Neural cell (in vitro differentiated cells): ENCODE data around the gene RAB11FIP5. TPM values are rescaled to one million over a fixed set of nuclear protein-coding genes. Genes with fewer than 3 reads are reported as not detected.

Experiments used
- H2AFZ ChIP-seq: fragments of 200-600, 300-800 bp; sonication (generic), shearing (Covaris generic); 2 replicates; pipeline ENCODE4 v1.6.0; 2014; ENCODE audit warnings: low read depth, mild to moderate bottlenecking, antibody characterized with exemption, low read length, moderate library complexity
- H3F3A ChIP-seq: fragments of 200-600 bp; shearing (Covaris generic); 2 replicates; pipeline ENCODE4 v1.6.1; 2016; ENCODE audit warnings: mild to moderate bottlenecking, moderate library complexity, mixed read lengths, antibody characterized with exemption, low read length; ENCODE audit not compliant: insufficient read depth, poor library complexity, severe bottlenecking
- H3K27ac ChIP-seq: fragments of 200-600, 300-800 bp; sonication (generic), shearing (Covaris generic); 2 replicates; pipeline ENCODE4 v1.5.1; 2014; ENCODE audit warnings: mild to moderate bottlenecking, low read length, moderate library complexity
- H3K27me3 ChIP-seq: fragments of 300-800, 200-600 bp; sonication (generic), shearing (Covaris generic); 2 replicates; pipeline ENCODE4 v1.6.0; 2014; ENCODE audit warnings: mild to moderate bottlenecking, low read depth, low read length, moderate library complexity; ENCODE audit not compliant: insufficient read depth
- H3K36me3 ChIP-seq: fragments of 300-800, 200-600 bp; sonication (generic), shearing (Covaris generic); 2 replicates; pipeline ENCODE4 v1.5.1; 2014; ENCODE audit warnings: mild to moderate bottlenecking, antibody characterized with exemption, low read length, moderate library complexity; ENCODE audit not compliant: insufficient read depth
- H3K4me2 ChIP-seq: fragments of 300-800, 200-600 bp; sonication (generic), shearing (Covaris generic); 2 replicates; pipeline ENCODE4 v1.6.0; 2014; ENCODE audit warnings: mild to moderate bottlenecking, low read length
- H3K4me3 ChIP-seq: fragments of 300-800, 200-600 bp; sonication (generic), shearing (Covaris generic); 2 replicates; pipeline ENCODE4 v1.5.1; 2014; ENCODE audit warnings: mild to moderate bottlenecking, low read length, moderate library complexity
- H3K79me2 ChIP-seq: fragments of 200-600 bp; shearing (Covaris generic); replicated peaks from 2 replicates; pipeline ENCODE4 v1.6.0; 2014; ENCODE audit warnings: mild to moderate bottlenecking, low read length, moderate library complexity; ENCODE audit not compliant: insufficient read depth
- H3K9ac ChIP-seq: fragments of 300-800, 200-600 bp; sonication (generic), shearing (Covaris generic); 2 replicates; pipeline ENCODE4 v1.6.1; 2016; ENCODE audit warnings: mild to moderate bottlenecking, low read length, mixed read lengths
- H3K9me2 ChIP-seq: fragments of 200-600 bp; shearing (Covaris generic); 2 replicates; pipeline ENCODE4 v1.6.1; 2016; ENCODE audit warnings: mild to moderate bottlenecking, low read length, mixed read lengths; ENCODE audit not compliant: insufficient read depth
- H3K9me3 ChIP-seq: fragments of 200-600, 300-800 bp; sonication (generic), shearing (Covaris generic); 2 replicates; pipeline ENCODE4 v1.6.1; 2016; ENCODE audit warnings: mild to moderate bottlenecking, mixed run types, low read length, moderate library complexity, mixed read lengths
- H4K20me1 ChIP-seq: fragments of 200-600 bp; shearing (Covaris generic); 2 replicates; pipeline ENCODE4 v1.6.1; 2016; ENCODE audit warnings: mild to moderate bottlenecking, mixed run types; ENCODE audit not compliant: insufficient read depth
- EP300 ChIP-seq: fragments of 450-650 bp; conservative IDR thresholded peaks from 2 replicates; pipeline ENCODE4 v1.6.1; 2014; ENCODE audit warnings: antibody characterized with exemption, mild to moderate bottlenecking, moderate library complexity; ENCODE audit not compliant: poor library complexity, severe bottlenecking
- EZH2 ChIP-seq: fragments of 200-600, 300-800 bp; shearing (Covaris generic), sonication (generic); IDR thresholded peaks from 2 replicates; pipeline ENCODE4 v1.6.1; 2014; ENCODE audit warnings: antibody characterized with exemption, low read length, borderline replicate concordance, mild to moderate bottlenecking; ENCODE audit not compliant: insufficient read depth, poor library complexity, severe bottlenecking
- MXI1 ChIP-seq: fragments of 450-650 bp; conservative IDR thresholded peaks from 2 replicates; pipeline ENCODE4 v1.6.1; 2014; ENCODE audit warnings: antibody characterized with exemption, mild to moderate bottlenecking; ENCODE audit not compliant: poor library complexity, severe bottlenecking
- POLR2AphosphoS5 ChIP-seq: IDR thresholded peaks from 2 replicates; pipeline ENCODE4 v1.6.1; 2012
- REST ChIP-seq: IDR thresholded peaks from 2 replicates; pipeline ENCODE4 v1.6.1; 2012; ENCODE audit warnings: borderline replicate concordance
- SMC3 ChIP-seq: fragments of 450-650 bp; conservative IDR thresholded peaks from 2 replicates; pipeline ENCODE4 v1.6.1; 2014; ENCODE audit warnings: antibody characterized with exemption, mild to moderate bottlenecking, moderate library complexity; ENCODE audit not compliant: poor library complexity
- TAF1 ChIP-seq: IDR thresholded peaks from 2 replicates; pipeline ENCODE4 v1.6.1; 2012; ENCODE audit warnings: low read depth
- polyA plus RNA-seq: library from polyadenylated mRNA; depleted of rRNA; stranded (reverse); fragments of >200 nt; gene quantifications from 2 replicates; pipeline ENCODE4 v1.2.3, GENCODE V29; 2014
- TF ChIP-seq, protein P1 (sequence below): fragments of 450-650 bp; IDR thresholded peaks from 2 replicates; pipeline ENCODE4 v1.5.1; 2014; ENCODE audit warnings: antibody characterized with exemption, mild to moderate bottlenecking, moderate library complexity; ENCODE audit not compliant: poor library complexity, severe bottlenecking

The RAB11FIP5 gene
- polyA plus RNA-seq, 1 donor from 2014 or later, result 2.6 TPM

DNA sequence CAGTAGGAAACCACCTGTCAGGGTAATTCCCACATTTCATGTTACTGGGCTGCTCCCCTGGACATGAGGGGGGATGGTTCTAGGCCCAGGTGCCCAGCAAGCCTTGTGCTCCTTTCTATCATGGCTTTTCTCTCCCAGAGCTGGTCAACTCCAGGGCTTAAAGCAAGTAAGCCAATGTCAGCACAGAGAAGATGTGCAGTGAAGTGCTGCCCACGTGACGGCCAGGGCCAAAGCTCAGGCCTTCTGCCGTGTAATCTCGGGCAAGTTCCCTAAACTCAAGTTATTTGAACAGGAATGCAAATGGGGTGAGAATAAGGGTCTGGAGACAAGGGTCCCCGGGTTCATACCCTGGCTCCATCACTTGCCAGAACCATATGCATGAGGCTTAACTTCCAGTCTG lies 57.8 kb downstream of the RAB11FIP5 start:
- Histone ChIP-seq H4K20me1 (no peaks in the 10 kb centered on the region), H3K27ac (no peak overlapping the region), H3K9ac (no peak overlapping the region), H3K27me3 (no peaks in the 10 kb centered on the region), H2AFZ (no peak overlapping the region), H3K4me2 (no peak overlapping the region), H3K4me3 (no peak overlapping the region), H3K79me2 (no peaks in the 10 kb centered on the region), H3F3A (no peaks in the 10 kb centered on the region), H3K9me3 (no peaks in the 10 kb centered on the region), H3K36me3 (no peaks in the 10 kb centered on the region), H3K9me2 (no peaks in the 10 kb centered on the region)
- TF ChIP-seq SMC3 (no peak), TAF1 (no peak), MXI1 (no peak), REST (no peak), EZH2 (no peak), EP300 (no peak), POLR2AphosphoS5 (no peak)
- TF ChIP-seq, protein P1, sequence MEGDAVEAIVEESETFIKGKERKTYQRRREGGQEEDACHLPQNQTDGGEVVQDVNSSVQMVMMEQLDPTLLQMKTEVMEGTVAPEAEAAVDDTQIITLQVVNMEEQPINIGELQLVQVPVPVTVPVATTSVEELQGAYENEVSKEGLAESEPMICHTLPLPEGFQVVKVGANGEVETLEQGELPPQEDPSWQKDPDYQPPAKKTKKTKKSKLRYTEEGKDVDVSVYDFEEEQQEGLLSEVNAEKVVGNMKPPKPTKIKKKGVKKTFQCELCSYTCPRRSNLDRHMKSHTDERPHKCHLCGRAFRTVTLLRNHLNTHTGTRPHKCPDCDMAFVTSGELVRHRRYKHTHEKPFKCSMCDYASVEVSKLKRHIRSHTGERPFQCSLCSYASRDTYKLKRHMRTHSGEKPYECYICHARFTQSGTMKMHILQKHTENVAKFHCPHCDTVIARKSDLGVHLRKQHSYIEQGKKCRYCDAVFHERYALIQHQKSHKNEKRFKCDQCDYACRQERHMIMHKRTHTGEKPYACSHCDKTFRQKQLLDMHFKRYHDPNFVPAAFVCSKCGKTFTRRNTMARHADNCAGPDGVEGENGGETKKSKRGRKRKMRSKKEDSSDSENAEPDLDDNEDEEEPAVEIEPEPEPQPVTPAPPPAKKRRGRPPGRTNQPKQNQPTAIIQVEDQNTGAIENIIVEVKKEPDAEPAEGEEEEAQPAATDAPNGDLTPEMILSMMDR, result no peak

- Histone ChIP-seq H3K27me3 (no peaks in the 10 kb centered on the region), H3K27ac (no peak overlapping the region), H2AFZ (no peak overlapping the region), H4K20me1 (no peaks in the 10 kb centered on the region), H3F3A (no peaks in the 10 kb centered on the region), H3K4me3 (no peak overlapping the region), H3K9ac (no peak overlapping the region), H3K36me3 (no peaks in the 10 kb centered on the region), H3K9me3 (no peaks in the 10 kb centered on the region), H3K9me2 (no peaks in the 10 kb centered on the region), H3K79me2 (no peaks in the 10 kb centered on the region), H3K4me2 (no peak overlapping the region)
- TF ChIP-seq, protein P1, result no peak
- TF ChIP-seq EP300, result no peak
- TF ChIP-seq POLR2AphosphoS5, result no peak
These were observed 59.2 kb downstream of the RAB11FIP5 start for GRCh38 chr2:73053316-73054114.
